Cardiac fibroblast (primary cell): Measurements from ENCODE around the gene ZNF516.

ENCODE experiments used
- DNase-seq, 2 donors: peaks; one replicate each; pipeline versions ENCODE4 v3.0.0 to v3.0.0-alpha.2; 2010; ENCODE audit warnings: low read depth in 2 of 2
- H3K4me3 ChIP-seq, 2 donors: replicated peaks in 1 of 2; 1 replicate in 1 of 2; 2 replicates in 1 of 2; pipeline ENCODE4 v1.5.1; 2011; ENCODE audit warnings: low read depth in 2 of 2, low read length in 2 of 2, mild to moderate bottlenecking in 2 of 2, moderate library complexity in 1 of 2
- CTCF ChIP-seq: IDR thresholded peaks from one replicate; pipeline ENCODE4 v1.5.1; 2011; ENCODE audit warnings: low read depth, mild to moderate bottlenecking, low read length, inconsistent platforms

ZNF516 gene

GRCh38 chr18:76394780-76395476 is 100.1 kb downstream of the ZNF516 start:
- H3K4me3 ChIP-seq = no peak overlapping the region
- peak in 1 of 2 donors; percentile 29 for DNase-seq
- no peak for TF ChIP-seq CTCF

- no peak for TF ChIP-seq CTCF
- no peak overlapping the region for H3K4me3 ChIP-seq
- DNase-seq = no peak
These were observed 102.7 kb downstream of the ZNF516 start for GRCh38 chr18:76392349-76392748.

GRCh38 chr18:76391746-76392145 is 103.3 kb downstream of the ZNF516 start:
- no peak for TF ChIP-seq CTCF
- DNase-seq = no peak
- no peak overlapping the region for H3K4me3 ChIP-seq

GRCh38 chr18:76391038-76391437 is 104.0 kb downstream of the ZNF516 start:
- DNase-seq = no peak
- no peak for TF ChIP-seq CTCF
- no peak overlapping the region for H3K4me3 ChIP-seq

- no peak for DNase-seq
- no peak for TF ChIP-seq CTCF
- H3K4me3 ChIP-seq = no peak overlapping the region
These were observed 104.5 kb downstream of the ZNF516 start for GRCh38 chr18:76390452-76391035.

GRCh38 chr18:76389716-76390115 is 105.3 kb downstream of the ZNF516 start:
- TF ChIP-seq CTCF = no peak

GRCh38 chr18:76388891-76389423 is 106.1 kb downstream of the ZNF516 start:
- H3K4me3 ChIP-seq = no peak overlapping the region
- no peak for DNase-seq
- TF ChIP-seq CTCF = no peak

More at GRCh38 chr18:76389716-76390115, 105.3 kb downstream of the ZNF516 start:
- no peak overlapping the region for H3K4me3 ChIP-seq
- no peak for DNase-seq
